SK-N-SH treated with all-trans-retinoic acid at 6 μM for 48 hours (cell line): ENCODE results near the gene PDCD6IP.

Source experiments
- ARNTL ChIP-seq: fragments of 450-650 bp; formaldehyde crosslinking; IDR thresholded peaks from 2 replicates; pipeline ENCODE4 v1.5.0; 2020; ENCODE audit warnings: low read depth, mild to moderate bottlenecking, moderate library complexity, borderline replicate concordance
- POU6F1 ChIP-seq: fragments of 250-450 bp; sonication (Bioruptor Pico); IDR thresholded peaks from 2 replicates; pipeline ENCODE4 v1.8.0; 2021; ENCODE audit warnings: low read depth, mild to moderate bottlenecking, moderate library complexity, borderline replicate concordance
- ZFP3 ChIP-seq: fragments of 250-450 bp; sonication (Bioruptor Pico); IDR thresholded peaks from 2 replicates; pipeline ENCODE4 v1.5.0; 2020; ENCODE audit warnings: mild to moderate bottlenecking, moderate library complexity
- TF ChIP-seq, protein P1 (sequence below): fragments of 250-450 bp; sonication (Bioruptor Pico); IDR thresholded peaks from 2 replicates; pipeline ENCODE4 v1.5.0; 2020; ENCODE audit warnings: mild to moderate bottlenecking, moderate library complexity
- TF ChIP-seq, protein P2 (sequence below): fragments of 250-450 bp; sonication (Bioruptor Pico); IDR thresholded peaks from 2 replicates; pipeline ENCODE4 v1.8.0; 2020; ENCODE audit warnings: mild to moderate bottlenecking, moderate library complexity, borderline replicate concordance
- TF ChIP-seq, protein P3 (sequence below): fragments of 250-450 bp; sonication (Bioruptor Pico); IDR thresholded peaks from 2 replicates; pipeline ENCODE4 v1.5.1; 2020; ENCODE audit warnings: low read depth, mild to moderate bottlenecking, moderate library complexity

GRCh38 chr3:33858131-33858530, 59.7 kb downstream of the PDCD6IP start:
- TF ChIP-seq, protein P1, sequence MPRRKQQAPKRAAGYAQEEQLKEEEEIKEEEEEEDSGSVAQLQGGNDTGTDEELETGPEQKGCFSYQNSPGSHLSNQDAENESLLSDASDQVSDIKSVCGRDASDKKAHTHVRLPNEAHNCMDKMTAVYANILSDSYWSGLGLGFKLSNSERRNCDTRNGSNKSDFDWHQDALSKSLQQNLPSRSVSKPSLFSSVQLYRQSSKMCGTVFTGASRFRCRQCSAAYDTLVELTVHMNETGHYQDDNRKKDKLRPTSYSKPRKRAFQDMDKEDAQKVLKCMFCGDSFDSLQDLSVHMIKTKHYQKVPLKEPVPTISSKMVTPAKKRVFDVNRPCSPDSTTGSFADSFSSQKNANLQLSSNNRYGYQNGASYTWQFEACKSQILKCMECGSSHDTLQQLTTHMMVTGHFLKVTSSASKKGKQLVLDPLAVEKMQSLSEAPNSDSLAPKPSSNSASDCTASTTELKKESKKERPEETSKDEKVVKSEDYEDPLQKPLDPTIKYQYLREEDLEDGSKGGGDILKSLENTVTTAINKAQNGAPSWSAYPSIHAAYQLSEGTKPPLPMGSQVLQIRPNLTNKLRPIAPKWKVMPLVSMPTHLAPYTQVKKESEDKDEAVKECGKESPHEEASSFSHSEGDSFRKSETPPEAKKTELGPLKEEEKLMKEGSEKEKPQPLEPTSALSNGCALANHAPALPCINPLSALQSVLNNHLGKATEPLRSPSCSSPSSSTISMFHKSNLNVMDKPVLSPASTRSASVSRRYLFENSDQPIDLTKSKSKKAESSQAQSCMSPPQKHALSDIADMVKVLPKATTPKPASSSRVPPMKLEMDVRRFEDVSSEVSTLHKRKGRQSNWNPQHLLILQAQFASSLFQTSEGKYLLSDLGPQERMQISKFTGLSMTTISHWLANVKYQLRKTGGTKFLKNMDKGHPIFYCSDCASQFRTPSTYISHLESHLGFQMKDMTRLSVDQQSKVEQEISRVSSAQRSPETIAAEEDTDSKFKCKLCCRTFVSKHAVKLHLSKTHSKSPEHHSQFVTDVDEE, result no peak
- TF ChIP-seq ARNTL (CRISPR knock-in tag), result no peak
- TF ChIP-seq, protein P2, sequence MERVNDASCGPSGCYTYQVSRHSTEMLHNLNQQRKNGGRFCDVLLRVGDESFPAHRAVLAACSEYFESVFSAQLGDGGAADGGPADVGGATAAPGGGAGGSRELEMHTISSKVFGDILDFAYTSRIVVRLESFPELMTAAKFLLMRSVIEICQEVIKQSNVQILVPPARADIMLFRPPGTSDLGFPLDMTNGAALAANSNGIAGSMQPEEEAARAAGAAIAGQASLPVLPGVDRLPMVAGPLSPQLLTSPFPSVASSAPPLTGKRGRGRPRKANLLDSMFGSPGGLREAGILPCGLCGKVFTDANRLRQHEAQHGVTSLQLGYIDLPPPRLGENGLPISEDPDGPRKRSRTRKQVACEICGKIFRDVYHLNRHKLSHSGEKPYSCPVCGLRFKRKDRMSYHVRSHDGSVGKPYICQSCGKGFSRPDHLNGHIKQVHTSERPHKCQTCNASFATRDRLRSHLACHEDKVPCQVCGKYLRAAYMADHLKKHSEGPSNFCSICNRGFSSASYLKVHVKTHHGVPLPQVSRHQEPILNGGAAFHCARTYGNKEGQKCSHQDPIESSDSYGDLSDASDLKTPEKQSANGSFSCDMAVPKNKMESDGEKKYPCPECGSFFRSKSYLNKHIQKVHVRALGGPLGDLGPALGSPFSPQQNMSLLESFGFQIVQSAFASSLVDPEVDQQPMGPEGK, result no peak
- TF ChIP-seq, protein P3, sequence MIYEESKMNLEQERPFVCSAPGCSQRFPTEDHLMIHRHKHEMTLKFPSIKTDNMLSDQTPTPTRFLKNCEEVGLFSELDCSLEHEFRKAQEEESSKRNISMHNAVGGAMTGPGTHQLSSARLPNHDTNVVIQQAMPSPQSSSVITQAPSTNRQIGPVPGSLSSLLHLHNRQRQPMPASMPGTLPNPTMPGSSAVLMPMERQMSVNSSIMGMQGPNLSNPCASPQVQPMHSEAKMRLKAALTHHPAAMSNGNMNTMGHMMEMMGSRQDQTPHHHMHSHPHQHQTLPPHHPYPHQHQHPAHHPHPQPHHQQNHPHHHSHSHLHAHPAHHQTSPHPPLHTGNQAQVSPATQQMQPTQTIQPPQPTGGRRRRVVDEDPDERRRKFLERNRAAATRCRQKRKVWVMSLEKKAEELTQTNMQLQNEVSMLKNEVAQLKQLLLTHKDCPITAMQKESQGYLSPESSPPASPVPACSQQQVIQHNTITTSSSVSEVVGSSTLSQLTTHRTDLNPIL (CRISPR knock-in tag), result no peak
- TF ChIP-seq ZFP3 (CRISPR knock-in tag), result no peak
- TF ChIP-seq POU6F1 (CRISPR knock-in tag), result no peak
